Activated T-cell treated with anti-CD3 and anti-CD28 coated beads, Interleukin-2, amount 50 U/mL, for 24 hours (primary cell): ENCODE results near the gene DYNC2I2.
"Not testable (repeated sequence)": the region's sequence is repeated elsewhere in the genome, so short reads cannot be mapped to it uniquely, and the experiment has no call there.

Experiments used
- DNase-seq: peaks from one replicate; pipeline ENCODE4 v3.0.0-alpha.2; 2020
- H3K27ac Mint-ChIP-seq: 2 replicates; pipeline ENCODE4 v1.8.0; 2020; ENCODE audit warnings: mild to moderate bottlenecking, mixed read lengths
- H3K27me3 Mint-ChIP-seq: 2 replicates; pipeline ENCODE4 v1.8.0; 2020; ENCODE audit warnings: mixed read lengths
- H3K36me3 Mint-ChIP-seq: 2 replicates; pipeline ENCODE4 v1.8.0; 2020; ENCODE audit warnings: low read depth, mixed read lengths
- H3K4me1 Mint-ChIP-seq: 2 replicates; pipeline ENCODE4 v1.8.0; 2020; ENCODE audit warnings: low read depth, mixed read lengths
- H3K4me3 Mint-ChIP-seq: 2 replicates; pipeline ENCODE4 v1.8.0; 2020; ENCODE audit warnings: mild to moderate bottlenecking, moderate library complexity, mixed read lengths
- H3K9me3 Mint-ChIP-seq: 2 replicates; pipeline ENCODE4 v1.8.0; 2020; ENCODE audit warnings: mixed read lengths

DYNC2I2 gene

DNA sequence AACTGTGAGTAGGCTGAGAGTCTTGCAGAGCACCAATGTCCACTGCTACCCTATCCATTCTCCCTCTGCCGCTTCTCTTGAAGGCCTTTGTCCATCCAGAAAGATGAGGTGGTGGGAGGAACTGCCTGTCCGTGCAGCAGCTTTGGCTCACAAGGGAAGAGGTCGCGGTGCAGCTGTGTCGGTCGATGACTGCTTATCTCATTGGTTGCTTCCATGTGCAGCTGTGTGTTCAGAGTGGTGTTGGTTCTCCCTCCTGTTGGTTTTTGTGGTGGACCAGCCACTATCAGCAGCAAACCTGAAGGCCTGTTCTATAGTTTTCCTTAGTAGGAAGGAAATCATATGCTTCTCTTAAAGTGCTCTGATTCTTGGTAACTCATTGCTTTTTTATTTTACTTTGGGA, 63.6 kb downstream of the DYNC2I2 start:
- Mint-ChIP-seq H3K4me1 (peaks cover 6% of the 10 kb centered on the region), H3K27me3 (no peaks in the 10 kb centered on the region), H3K36me3 (peaks cover 92% of the 10 kb centered on the region), H3K4me3 (no peak overlapping the region), H3K27ac (no peak overlapping the region), H3K9me3 (no peaks in the 10 kb centered on the region)
- no peak for DNase-seq

DNA sequence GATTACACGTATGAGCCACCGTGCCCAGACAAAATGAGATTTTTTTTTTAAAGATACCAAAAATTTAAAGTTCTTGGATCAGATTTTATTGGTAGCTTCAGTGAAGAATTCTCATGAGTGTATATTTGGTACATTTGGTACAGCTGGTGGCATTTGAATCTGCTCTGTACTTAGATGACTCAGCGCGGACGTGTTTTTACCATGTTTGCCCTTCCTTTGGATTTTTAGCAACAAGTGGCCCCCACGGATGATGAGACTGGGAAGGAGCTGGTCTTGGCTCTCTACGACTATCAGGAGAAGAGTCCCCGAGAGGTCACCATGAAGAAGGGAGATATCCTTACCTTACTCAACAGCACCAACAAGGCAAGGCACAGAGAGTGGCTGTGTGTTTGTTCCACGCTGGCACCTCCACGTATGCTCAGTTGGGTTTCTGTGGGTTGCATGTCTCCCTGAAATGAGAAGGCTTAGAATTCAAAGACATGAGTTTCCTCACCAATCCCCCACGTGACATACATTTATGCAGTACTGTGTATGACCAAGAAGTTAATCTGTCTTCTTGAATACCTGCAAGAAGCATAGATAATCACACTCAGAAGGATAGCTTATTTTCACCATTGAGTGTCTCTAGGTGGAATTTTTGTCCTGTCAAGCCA, 67.9 kb downstream of the DYNC2I2 start:
- Mint-ChIP-seq H3K9me3 (no peaks in the 10 kb centered on the region), H3K4me1 (peaks cover 14% of the 10 kb centered on the region), H3K27me3 (no peaks in the 10 kb centered on the region), H3K36me3 (peaks cover 93% of the 10 kb centered on the region), H3K27ac (peak overlapping the region; percentile 81), H3K4me3 (no peak overlapping the region)
- no peak for DNase-seq

DNA sequence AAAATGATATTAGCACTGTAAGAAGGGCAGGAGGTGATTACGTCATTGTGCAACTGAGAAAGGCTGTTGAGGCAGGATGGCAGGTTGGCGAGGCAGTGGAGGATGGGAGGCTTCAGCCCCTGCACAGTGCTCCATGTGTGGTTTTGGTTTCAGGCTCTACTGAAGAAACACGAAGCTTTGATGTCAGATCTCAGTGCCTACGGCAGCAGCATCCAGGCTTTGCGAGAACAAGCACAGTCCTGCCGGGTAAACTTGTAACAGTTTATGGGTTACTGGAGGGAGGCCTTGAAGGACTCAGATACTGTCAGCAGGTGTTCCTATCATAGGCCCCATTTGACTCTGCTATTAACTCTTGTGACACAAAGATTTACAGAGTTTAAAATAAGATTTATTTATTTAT, 69.2 kb downstream of the DYNC2I2 start:
- peak; percentile 61 for DNase-seq
- Mint-ChIP-seq H3K27ac (peak overlapping the region; percentile 90), H3K9me3 (no peaks in the 10 kb centered on the region), H3K27me3 (no peaks in the 10 kb centered on the region), H3K36me3 (peaks cover 93% of the 10 kb centered on the region), H3K4me3 (no peak overlapping the region), H3K4me1 (peaks cover 14% of the 10 kb centered on the region)

DNA sequence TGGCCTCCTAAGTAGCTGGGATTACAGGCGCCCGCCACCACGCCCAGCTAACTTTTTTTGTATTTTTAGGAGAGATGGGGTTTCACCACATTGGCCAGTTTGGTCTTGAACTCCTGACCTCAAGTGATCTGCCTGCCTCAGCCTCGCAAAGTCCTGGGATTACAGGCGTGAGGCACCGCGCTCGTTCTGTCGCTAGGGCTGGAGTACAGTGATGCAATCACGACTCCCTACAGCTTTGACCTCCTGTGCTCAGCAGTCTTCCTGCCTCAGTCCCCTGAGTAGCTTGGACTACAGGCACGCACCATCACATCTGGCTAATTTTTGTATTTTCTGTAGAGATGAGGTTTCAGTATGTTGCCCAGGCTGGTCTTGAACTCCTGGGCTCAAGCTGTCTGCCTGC, 69.7 kb downstream of the DYNC2I2 start:
- H3K9me3 Mint-ChIP-seq, H3K27me3 Mint-ChIP-seq, H3K4me3 Mint-ChIP-seq, DNase-seq: not testable (repeated sequence)
- Mint-ChIP-seq H3K27ac (peak overlapping the region; percentile 90), H3K36me3 (peaks cover 93% of the 10 kb centered on the region), H3K4me1 (peaks cover 14% of the 10 kb centered on the region)

DNA sequence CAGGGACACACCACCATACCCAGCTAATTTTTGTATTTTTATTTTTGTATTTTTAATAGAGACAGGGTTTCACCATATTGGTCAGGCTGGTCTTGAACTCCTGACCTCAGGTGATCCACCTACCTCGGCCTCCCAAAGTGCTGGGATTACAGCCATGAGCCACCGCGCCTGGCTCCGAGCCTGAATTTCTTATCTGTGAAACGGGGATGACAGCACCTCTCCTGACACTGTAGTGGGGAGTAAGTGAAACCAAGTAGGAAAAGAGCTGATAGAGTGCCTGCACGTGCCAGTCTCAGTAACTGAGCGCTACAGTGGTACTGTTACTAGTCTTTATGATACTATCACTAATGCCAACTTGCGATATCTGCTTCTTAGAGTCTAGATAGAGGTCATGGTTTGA, 71.5 kb downstream of the DYNC2I2 start:
- not testable (repeated sequence) for DNase-seq, H3K9me3 Mint-ChIP-seq, H3K27ac Mint-ChIP-seq, H3K27me3 Mint-ChIP-seq, H3K4me3 Mint-ChIP-seq
- H3K36me3 Mint-ChIP-seq = peaks cover 95% of the 10 kb centered on the region
- peaks cover 14% of the 10 kb centered on the region for H3K4me1 Mint-ChIP-seq
